GM20000 (cell line): ENCODE measurements around the gene CPPED1.

ENCODE experiments used
- DNase-seq: peaks from one replicate; pipeline ENCODE4 v3.0.0; 2012; ENCODE audit warnings: low spot score
- TF ChIP-seq, protein P1 (sequence below): IDR thresholded peaks from 2 replicates; pipeline ENCODE4 v1.5.1; 2012; ENCODE audit warnings: mild to moderate bottlenecking, control low read depth; ENCODE audit errors: extremely low read depth, missing control alignments

CPPED1 gene

DNA sequence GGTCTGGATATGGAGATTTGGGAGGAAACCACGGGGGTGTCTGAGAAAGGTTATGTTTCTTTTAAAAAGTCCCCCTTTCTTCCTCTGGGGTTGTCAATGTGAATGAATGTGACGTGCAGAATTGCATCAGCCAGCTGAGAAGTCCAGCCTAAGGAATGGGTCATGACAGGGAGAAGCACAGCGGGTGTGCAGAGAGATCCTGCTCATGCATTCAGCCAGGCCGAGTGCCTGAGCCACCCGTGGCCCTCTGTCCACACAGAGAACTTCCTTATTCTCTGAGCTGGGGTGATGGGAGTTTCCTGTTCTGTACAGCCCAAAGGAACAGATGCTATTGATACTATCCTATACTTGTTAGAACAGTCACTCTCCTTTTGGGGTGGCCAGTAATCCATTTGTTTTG, 117.9 kb downstream of the CPPED1 start:
- TF ChIP-seq, protein P1, sequence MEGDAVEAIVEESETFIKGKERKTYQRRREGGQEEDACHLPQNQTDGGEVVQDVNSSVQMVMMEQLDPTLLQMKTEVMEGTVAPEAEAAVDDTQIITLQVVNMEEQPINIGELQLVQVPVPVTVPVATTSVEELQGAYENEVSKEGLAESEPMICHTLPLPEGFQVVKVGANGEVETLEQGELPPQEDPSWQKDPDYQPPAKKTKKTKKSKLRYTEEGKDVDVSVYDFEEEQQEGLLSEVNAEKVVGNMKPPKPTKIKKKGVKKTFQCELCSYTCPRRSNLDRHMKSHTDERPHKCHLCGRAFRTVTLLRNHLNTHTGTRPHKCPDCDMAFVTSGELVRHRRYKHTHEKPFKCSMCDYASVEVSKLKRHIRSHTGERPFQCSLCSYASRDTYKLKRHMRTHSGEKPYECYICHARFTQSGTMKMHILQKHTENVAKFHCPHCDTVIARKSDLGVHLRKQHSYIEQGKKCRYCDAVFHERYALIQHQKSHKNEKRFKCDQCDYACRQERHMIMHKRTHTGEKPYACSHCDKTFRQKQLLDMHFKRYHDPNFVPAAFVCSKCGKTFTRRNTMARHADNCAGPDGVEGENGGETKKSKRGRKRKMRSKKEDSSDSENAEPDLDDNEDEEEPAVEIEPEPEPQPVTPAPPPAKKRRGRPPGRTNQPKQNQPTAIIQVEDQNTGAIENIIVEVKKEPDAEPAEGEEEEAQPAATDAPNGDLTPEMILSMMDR, result no peak
- no peak for DNase-seq

DNA sequence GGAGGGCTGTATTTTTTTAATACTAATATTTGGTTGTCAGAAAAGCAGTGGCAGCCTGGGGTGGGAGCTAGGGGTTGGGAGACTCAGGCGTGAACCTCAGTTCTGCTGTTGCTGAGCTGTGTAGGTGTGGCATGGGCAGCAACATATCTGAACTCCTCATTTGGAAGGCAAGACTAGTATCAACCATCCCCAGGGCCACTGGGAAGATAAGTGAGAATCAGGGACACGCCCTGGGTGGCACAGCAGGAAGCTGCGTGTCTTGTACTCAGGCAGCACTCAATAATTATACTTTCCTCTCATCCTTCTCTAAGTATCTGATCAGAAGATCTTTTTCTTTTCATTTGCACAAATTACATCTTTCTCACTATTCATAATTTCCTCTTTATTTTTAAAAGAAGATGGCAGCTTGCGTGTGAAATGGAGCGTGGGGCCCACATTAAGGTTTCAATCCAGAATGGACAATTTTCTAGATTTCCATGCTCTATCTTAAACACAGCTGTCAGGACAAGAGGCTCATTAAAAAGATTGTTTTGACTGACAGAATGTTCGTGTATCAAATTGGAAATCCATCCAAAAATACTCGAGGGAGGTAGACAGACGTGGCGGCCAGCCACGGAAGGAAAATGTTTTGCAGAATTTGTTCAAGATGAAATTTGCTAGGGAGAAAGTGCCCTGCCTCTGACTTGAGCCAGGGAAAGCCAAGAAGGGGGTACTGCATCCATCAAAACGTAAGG, 121.1 kb downstream of the CPPED1 start:
- no peak for DNase-seq
- TF ChIP-seq, protein P1, result no peak

DNA sequence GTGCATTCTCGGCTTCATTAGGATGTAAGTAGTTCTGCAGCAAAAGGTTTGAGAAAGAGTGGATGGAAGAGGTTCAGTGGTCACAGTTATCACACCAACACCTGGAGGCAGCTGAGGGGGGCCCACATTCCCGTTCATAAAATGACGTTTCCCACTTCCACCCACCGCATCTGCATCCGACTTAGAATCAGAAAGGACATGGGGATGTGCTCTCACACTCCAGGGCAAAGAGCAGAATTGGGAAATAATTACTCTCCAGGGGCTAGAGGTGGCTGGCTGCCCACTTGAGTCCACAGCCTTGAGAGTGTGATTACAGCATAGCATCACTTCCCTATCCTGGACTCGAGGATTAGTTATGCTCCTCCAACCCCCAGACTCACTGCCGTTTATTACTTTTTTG, 122.0 kb downstream of the CPPED1 start:
- no peak for DNase-seq

DNA sequence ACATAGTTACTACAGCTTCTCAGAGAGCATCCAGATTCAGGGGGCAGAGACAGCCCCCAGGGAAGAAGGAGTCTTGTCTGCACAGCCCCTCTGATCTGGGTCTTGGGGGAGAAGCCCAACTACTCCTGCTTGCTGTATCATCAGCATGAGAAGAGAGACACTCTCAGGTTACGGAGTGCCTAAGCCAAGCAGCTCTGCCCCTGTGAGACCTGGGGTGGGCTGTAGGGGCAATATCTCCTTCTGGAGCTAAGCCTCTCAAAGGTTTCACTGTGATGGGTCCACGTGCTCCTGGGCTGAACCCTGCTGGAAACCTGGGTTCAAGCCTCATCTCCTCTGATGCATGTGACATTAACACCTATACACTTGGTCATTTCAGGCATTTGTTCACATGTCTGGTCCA, 123.2 kb downstream of the CPPED1 start:
- TF ChIP-seq, protein P1, result no peak
- no peak for DNase-seq

More for the DNA sequence above, 122.0 kb downstream of the CPPED1 start:
- TF ChIP-seq, protein P1, result no peak

DNA sequence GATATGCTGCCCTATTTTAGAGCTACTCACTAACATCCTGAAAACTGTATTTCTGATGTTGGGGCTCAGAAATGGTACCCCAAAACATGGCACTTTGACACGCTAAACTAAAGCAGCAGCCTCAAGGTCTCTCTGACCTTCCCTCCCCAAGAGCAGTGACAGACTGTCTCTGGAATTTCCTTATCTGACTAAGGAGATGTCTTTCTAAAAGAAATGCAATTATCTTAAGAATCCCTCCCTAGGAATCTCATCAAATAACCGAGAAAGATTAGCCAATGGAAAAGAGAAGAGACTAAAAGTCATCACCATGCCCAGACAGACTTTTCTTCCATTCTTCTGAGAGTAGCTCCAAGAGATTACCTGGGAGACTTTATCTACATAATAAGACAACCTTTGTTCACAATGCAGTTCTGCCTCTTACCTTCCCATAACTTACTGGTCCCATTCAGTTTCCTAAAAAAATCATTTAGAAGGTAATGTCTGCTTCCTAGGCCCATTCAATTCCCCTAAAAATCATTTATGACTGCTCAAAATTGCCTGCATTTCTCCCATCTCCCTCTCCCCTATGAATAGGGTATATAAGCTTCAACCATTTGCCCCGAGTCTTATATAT, 123.9 kb downstream of the CPPED1 start:
- TF ChIP-seq, protein P1, result no peak
- no peak for DNase-seq

DNA sequence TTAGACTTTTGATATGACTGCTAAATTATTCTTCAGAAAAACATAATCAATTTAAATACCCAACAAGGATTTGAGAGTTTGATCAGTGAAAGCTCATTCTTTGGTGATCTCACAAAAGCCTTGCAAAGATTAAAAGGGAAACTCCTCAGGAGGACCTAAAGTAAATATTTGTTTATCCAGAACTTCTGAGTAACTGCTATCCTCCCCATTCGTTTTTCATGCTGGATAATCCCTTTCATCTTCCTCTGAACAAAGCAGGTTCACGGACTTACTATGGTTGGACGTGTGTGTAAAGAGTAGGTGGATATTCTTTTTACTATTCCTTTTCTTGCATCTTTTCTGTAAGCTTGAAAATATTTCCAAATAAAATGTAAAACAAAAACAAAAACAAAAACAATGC, 124.7 kb downstream of the CPPED1 start:
- TF ChIP-seq, protein P1, result no peak
- DNase-seq, result no peak

DNA sequence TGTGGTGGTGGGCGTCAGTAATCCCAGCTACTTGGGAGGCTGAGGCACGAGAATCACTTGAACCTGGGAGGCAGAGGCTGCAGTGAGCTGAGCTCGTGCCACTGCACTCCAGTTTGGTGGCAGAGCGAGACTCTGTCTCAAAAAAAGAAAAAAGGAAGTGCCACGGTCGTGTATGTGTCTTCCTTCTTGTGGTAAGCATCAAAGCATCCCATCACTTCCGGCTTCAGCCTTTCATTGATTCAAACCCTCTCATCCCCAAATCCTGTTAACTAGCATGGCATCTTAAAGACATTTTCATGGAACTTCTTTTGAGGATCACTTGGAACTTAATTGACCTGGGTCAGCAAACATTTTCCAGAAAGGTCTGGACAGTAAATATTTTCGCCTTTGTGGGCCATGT, 126.2 kb downstream of the CPPED1 start:
- TF ChIP-seq, protein P1, result no peak
- no peak for DNase-seq
